ENCODE results near the gene CYB561A3. TPM values are rescaled to one million over a fixed set of nuclear protein-coding genes. Genes with fewer than 3 reads are reported as not detected.

CYB561A3 gene
- total RNA-seq, 1 experiment from 2014 or later, result 34.9 TPM

GRCh38 chr11:61370349-61371005 lies 8.8 kb upstream of the CYB561A3 start:
- Histone ChIP-seq H3K9me3 (peaks cover 6% of the 10 kb centered on the region), H3K27me3 (replicated peaks; ENCODE audit: control insufficient read depth, insufficient read depth, low read length) (no peaks in the 10 kb centered on the region), H3K4me3 (ENCODE audit: low read depth, low read length) (no peak overlapping the region), H3K4me1 (no peaks in the 10 kb centered on the region), H3K36me3 (ENCODE audit: control insufficient read depth, insufficient read depth, low read length) (peaks cover 3% of the 10 kb centered on the region; the same call in 1 of the 2 replicates)
- H3K27me3 Mint-ChIP-seq (ENCODE audit: insufficient read depth, unreplicated experiment), result no peaks in the 10 kb centered on the region
- H3K27ac Mint-ChIP-seq (ENCODE audit: unreplicated experiment), result no peak overlapping the region
- no peak for DNase-seq
- H3K4me3 Mint-ChIP-seq (ENCODE audit: unreplicated experiment), result no peak overlapping the region
- ChIA-PET POLR2A (no interaction called here), CTCF (interaction anchor here (1.0 kb wide), 1 partner anchor 15 kb away, joined by 3 read pairs; no protein-coding TSS in a partner anchor)
- intact Hi-C loops (cut with micrococcal nuclease; ENCODE audit: unreplicated experiment), result no loop called here
- BruUV-seq (replicated peaks), result no TSS peak
- H3K36me3 Mint-ChIP-seq (ENCODE audit: insufficient read depth, unreplicated experiment), result peaks cover 72% of the 10 kb centered on the region
- no peaks in the 10 kb centered on the region for H3K9me3 Mint-ChIP-seq (ENCODE audit: unreplicated experiment)
- TF ChIP-seq, protein P1, sequence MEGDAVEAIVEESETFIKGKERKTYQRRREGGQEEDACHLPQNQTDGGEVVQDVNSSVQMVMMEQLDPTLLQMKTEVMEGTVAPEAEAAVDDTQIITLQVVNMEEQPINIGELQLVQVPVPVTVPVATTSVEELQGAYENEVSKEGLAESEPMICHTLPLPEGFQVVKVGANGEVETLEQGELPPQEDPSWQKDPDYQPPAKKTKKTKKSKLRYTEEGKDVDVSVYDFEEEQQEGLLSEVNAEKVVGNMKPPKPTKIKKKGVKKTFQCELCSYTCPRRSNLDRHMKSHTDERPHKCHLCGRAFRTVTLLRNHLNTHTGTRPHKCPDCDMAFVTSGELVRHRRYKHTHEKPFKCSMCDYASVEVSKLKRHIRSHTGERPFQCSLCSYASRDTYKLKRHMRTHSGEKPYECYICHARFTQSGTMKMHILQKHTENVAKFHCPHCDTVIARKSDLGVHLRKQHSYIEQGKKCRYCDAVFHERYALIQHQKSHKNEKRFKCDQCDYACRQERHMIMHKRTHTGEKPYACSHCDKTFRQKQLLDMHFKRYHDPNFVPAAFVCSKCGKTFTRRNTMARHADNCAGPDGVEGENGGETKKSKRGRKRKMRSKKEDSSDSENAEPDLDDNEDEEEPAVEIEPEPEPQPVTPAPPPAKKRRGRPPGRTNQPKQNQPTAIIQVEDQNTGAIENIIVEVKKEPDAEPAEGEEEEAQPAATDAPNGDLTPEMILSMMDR (IDR thresholded peaks at IDR 0.05; ENCODE audit: insufficient read depth in 1 of 2, low read depth in 1 of 2, low read length in 1 of 2, severe bottlenecking in 1 of 2, unreplicated experiment in 1 of 2), result no peak
- H3K4me1 Mint-ChIP-seq (ENCODE audit: low read depth, unreplicated experiment), result no peaks in the 10 kb centered on the region

DNA sequence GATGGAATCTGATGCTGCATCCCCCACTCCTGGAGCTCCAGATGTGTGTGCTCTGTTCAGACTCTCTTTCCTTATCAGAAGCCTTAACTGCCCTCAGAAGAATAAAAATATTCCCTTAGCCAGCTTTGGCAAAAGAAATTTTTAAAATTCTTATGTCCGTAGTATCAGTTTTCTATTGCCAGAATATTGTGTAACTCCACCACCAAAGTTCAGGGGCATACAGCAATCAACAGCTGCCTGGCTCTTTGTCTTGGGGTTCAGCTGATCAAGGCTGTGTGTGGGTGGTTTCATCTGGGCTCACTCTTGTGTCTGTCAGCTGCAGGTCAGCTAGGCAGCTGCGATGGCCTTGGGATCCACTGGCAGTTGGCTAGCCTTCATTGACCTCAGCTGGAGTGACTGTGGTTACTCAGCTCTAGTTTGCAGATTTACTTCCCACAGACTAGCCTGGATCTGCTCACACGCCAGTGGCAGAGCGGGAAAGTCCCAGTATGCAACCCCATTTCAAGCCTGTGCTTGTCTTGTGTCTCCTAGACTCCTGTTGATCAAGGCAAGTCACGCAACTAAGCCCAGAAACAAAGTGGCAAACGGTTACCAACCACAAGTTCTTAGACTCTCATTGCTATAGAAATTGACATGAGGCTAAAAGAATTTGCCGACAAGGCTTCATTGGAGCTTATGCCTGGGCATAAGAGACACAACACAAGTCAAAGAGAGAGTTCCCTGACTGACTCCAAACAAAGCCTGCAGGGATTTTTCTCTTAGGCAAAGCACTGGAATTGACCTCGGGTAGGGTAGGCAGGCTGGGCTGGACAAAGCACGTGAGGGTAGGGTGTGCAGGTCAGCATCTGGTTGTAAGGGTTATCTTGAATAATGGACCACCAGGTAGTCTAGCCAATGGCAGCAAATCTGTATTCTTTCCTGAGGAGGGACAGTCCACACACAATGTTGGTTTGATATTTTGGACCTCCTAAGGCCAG lies 8.0 kb upstream of the CYB561A3 start:
- H3K4me3 Mint-ChIP-seq (ENCODE audit: unreplicated experiment), result no peak overlapping the region
- H3K4me3 ChIP-seq (ENCODE audit: low read depth, low read length), result no peak overlapping the region
- no peak overlapping the region for H3K27ac Mint-ChIP-seq (ENCODE audit: unreplicated experiment)
- H3K27me3 Mint-ChIP-seq (ENCODE audit: insufficient read depth, unreplicated experiment), result no peaks in the 10 kb centered on the region
- H3K9me3 Mint-ChIP-seq (ENCODE audit: unreplicated experiment), result no peaks in the 10 kb centered on the region
- H3K9me3 ChIP-seq, result peaks cover 6% of the 10 kb centered on the region
- H3K27me3 ChIP-seq (replicated peaks; ENCODE audit: control insufficient read depth, insufficient read depth, low read length), result no peaks in the 10 kb centered on the region
- no peaks in the 10 kb centered on the region for H3K4me1 Mint-ChIP-seq (ENCODE audit: low read depth, unreplicated experiment)
- DNase-seq, result no peak
- POLR2A ChIA-PET, result no interaction called here
- H3K36me3 ChIP-seq (ENCODE audit: control insufficient read depth, insufficient read depth, low read length), result peaks cover 3% of the 10 kb centered on the region; the same call in 1 of the 2 replicates
- CTCF ChIA-PET, result interaction anchor here (1.0 to 1.1 kb wide), 3 partner anchors 16 to 34 kb away, joined by 3 to 5 read pairs (median 3); no protein-coding TSS in a partner anchor
- intact Hi-C loops (cut with micrococcal nuclease; ENCODE audit: unreplicated experiment), result no loop called here
- no peaks in the 10 kb centered on the region for H3K4me1 ChIP-seq
- TF ChIP-seq, protein P1 (IDR thresholded peaks at IDR 0.05; ENCODE audit: insufficient read depth in 1 of 2, low read depth in 1 of 2, low read length in 1 of 2, severe bottlenecking in 1 of 2, unreplicated experiment in 1 of 2), result no peak
- no TSS peak for BruUV-seq (replicated peaks)
- peaks cover 80% of the 10 kb centered on the region for H3K36me3 Mint-ChIP-seq (ENCODE audit: insufficient read depth, unreplicated experiment)

DNA sequence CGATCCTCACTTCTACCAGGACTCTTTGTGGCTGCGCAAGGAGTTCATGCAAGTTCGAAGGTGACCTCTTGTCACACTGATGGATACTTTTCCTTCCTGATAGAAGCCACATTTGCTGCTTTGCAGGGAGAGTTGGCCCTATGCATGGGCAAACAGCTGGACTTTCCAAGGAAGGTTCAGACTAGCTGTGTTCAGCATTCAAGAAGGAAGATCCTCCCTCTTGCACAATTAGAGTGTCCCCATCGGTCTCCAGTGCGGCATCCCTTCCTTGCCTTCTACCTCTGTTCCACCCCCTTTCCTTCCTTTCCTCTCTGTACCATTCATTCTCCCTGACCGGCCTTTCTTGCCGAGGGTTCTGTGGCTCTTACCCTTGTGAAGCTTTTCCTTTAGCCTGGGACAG lies 7.0 kb upstream of the CYB561A3 start:
- no peaks in the 10 kb centered on the region for H3K27me3 ChIP-seq (replicated peaks; ENCODE audit: control insufficient read depth, insufficient read depth, low read length)
- CTCF ChIA-PET, result interaction anchor here (1.1 kb wide), 2 partner anchors 17 to 33 kb away, joined by 3 to 5 read pairs; no protein-coding TSS in a partner anchor
- Mint-ChIP-seq H3K27me3 (ENCODE audit: insufficient read depth, unreplicated experiment) (no peaks in the 10 kb centered on the region), H3K9me3 (ENCODE audit: unreplicated experiment) (no peaks in the 10 kb centered on the region), H3K4me1 (ENCODE audit: low read depth, unreplicated experiment) (no peaks in the 10 kb centered on the region), H3K36me3 (ENCODE audit: insufficient read depth, unreplicated experiment) (peaks cover 87% of the 10 kb centered on the region), H3K4me3 (ENCODE audit: unreplicated experiment) (no peak overlapping the region), H3K27ac (ENCODE audit: unreplicated experiment) (no peak overlapping the region)
- POLR2A ChIA-PET, result no interaction called here
- no peak for DNase-seq
- peaks cover 6% of the 10 kb centered on the region for H3K9me3 ChIP-seq
- no peak overlapping the region for H3K4me3 ChIP-seq (ENCODE audit: low read depth, low read length)
- TF ChIP-seq, protein P1 (IDR thresholded peaks at IDR 0.05; ENCODE audit: insufficient read depth in 1 of 2, low read depth in 1 of 2, low read length in 1 of 2, severe bottlenecking in 1 of 2, unreplicated experiment in 1 of 2), result no peak
- H3K4me1 ChIP-seq, result no peaks in the 10 kb centered on the region
- intact Hi-C loops (cut with micrococcal nuclease; ENCODE audit: unreplicated experiment), result no loop called here
- peaks cover 3% of the 10 kb centered on the region; the same call in 1 of the 2 replicates for H3K36me3 ChIP-seq (ENCODE audit: control insufficient read depth, insufficient read depth, low read length)
- BruUV-seq (replicated peaks), result no TSS peak
